HG02642 (cell line): Measurements from ENCODE around the gene AADACL4.

Source experiments
- ATAC-seq: cut with Tn5 transposase; IDR thresholded peaks from one replicate; pipeline ENCODE4 v1.9.1; 2021; ENCODE audit warnings: mild to moderate bottlenecking; ENCODE audit not compliant: unreplicated experiment, poor library complexity

Gene AADACL4

DNA sequence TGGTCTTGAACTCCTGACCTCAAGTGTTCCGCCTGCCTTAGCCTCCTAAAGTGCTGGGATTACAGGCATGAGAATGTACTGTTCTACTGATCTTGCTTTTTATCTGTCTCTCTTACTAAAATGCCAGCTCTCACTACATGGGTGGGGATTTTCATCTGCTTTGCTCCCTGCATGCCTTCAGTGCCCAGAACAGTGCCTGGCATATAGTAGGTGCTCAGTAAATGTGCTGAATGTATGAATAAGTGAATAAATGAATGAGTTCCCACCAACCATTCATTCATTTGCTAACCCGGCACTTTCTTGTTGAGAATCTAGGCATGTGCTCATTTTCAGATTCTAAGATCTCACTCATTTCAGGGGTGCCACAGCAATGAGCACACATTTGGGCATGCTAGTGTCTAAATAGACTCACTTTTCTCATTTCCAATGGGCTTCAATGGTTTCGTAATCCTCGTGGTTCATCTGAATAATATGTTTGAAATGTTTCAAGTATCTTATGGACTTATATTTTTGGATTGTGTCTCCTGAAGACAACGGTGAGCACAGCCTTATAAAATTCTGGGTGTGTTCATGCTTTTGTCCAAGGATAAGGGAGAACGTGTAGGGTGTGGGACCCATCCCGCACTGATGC, 33.5 kb upstream of the AADACL4 start:
- no peak for ATAC-seq

DNA sequence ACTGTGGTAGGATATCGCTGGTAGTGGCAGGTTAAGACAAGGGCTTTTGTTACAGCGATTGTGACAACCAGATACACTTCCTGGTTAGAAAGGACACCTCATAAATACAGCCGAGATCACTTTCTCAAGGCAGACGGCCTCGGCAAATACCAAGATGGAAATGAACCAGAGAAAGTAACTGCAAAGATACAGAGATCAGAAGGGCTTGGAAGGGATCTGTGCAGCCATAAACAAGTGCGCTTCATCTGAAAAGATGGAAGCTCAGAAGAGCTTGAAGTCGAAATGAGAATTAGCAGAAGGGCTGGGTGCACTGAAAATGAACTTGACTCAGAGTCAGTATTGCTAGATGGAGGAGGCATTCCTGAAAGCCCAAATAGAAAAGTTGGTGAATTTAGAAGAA, 32.9 kb upstream of the AADACL4 start:
- ATAC-seq = no peak

DNA sequence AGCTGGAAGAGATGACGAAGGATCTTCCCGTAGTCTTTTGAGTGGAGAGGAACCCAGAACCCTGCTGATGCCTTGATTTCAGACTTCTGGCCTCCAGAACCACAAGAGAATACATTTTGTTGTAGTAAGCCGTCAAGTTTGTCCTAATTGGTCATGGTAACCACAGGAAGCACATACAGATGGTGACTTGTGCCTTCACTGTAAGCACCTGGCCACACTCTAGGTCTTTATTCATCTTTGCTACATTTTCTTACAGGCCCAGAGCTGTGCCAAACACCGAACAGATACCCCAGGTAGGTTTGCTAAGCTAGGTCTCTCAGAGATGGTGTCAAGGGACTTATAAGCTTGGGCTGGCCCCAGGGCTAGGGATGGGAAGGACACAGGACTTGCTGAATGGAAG, 30.7 kb upstream of the AADACL4 start:
- no peak for ATAC-seq

DNA sequence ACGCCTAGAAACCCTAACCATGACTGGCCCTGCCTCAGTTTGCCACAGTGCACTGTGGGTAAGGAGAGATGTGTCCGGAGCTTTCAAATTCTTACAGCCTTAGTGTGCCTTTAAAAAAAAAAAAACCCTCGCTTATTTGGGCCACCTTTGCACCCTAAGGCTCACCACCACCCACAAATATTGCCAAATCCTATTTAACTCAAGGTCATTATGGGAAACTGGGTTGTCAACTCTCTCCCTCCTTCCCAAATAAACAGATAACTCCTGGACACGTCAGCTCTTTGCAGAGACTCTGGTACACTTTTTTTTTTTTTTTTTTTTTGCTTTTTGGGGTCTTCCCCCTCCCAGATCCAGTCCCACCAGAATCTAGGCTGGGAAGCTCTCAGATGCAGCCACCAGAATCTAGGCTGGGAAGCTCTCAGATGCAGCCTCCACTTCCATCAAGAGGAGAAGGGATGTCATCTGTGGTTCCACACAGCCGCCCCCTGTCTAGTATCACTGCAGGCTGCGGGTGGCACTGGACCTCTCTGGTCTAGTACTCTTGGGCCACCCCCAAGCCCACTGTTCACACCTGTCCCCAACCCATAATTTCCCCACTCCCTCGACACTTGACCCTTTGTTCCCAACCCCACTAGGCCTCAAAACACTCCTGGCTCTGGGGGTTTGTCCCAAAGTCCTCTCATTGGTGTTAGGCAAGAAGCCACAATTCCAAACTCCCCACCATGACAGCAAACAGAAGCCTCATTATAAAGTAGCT, 29.3 kb upstream of the AADACL4 start:
- ATAC-seq = no peak

DNA sequence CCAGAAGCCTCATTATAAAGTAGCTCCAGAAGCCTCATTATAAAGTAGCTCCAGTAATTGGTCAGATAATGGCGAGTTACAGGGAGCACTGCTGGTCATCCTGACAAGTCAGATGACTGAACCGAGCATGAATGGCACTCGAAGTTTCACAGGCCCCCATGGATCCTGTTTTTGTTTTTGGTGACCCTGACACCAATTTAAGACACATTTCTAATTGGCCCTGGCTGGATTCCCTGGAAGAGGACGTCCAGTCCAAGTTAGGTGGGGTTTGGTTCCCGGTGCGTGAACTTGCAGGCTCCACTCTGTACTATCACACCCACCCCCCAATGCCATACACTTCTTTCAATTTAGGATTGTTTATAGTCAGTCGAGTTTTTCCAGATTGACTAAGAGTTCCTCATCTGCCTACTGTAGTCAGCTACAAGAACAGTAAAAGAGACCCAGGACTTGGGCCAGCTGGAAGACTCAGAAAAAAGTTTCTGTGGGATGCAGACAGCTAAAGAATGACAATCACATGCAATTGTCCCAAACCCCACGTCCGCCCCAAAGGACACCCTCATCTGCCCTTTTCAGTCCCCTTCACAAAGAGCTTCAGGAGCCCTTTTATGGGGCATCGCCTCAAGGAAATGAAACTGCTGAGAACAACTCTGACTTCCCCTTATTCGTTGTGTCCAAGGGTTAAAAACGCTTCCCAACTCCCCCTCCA, 28.6 kb upstream of the AADACL4 start:
- ATAC-seq = no peak

DNA sequence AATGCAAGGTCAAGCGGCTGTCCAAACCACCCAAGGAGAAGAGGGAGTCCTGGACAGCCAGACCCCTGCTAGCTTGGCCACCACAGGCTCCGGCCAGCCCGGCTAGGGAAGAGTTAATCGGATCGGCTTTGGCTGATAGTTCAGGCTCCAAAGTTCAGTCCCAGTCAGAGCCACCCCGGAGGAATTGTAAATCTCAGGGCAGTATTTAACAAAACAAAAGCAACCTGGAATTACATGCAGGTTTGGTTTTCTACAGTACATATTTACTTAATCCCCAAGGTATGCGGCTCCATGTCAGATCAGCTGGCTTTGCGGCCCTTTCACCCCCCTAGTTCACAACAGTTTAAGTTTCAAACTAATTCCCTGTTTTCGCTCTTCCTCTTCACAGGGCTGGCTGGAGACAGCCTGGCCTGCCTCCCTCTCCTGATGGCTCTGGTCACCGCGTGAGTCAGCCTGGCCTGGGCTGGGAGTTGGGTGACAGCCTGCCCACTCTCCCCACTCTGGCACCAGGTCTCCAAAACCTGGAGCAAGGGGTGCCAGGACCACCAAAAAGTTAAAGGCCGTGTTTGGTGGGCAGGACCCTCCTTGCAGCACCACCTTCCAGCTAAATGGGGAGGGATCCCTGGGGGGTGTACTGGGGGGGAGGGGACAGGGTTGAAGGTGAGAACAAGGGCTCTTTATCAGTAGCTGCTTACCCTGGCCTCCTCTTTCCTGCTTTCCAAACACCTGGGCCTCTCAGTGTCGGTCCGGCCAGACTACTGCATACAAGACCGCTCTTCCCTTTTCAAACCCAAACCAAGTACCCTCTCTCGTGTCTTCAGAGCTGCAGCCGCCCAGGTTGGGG, 27.8 kb upstream of the AADACL4 start:
- ATAC-seq = no peak

DNA sequence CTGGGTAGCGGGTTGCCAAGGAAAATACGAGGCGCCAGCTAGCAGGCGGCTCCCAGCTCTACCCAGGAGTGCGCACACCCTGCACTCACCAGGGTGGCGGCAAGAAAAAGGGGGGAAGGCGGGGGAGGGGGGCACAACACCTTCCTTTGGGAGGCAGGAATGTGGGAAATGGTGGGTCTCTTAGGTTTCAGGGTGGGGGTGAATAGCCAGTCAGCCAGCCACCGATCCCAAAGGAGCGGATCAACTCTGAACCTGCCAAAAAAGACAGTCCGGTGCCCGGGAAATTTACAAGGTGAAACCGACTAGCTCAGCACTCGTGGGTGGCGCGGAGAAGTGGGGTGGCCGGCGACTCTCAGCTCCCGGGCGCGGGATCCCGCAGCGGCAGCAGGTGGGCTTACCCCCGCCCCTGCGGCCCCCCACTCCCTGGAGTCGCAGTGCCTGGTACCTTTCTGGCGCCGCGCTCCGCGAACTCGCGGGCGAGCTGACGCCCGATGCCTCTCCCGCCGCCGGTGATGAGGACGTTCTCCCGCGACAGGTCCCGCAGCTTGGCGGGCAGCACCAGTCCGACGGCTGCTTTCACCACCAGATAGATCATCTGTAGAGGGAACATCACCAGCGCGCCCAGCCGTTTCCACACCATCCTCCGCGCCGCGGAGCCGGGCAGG, 27.0 kb upstream of the AADACL4 start:
- no peak for ATAC-seq

DNA sequence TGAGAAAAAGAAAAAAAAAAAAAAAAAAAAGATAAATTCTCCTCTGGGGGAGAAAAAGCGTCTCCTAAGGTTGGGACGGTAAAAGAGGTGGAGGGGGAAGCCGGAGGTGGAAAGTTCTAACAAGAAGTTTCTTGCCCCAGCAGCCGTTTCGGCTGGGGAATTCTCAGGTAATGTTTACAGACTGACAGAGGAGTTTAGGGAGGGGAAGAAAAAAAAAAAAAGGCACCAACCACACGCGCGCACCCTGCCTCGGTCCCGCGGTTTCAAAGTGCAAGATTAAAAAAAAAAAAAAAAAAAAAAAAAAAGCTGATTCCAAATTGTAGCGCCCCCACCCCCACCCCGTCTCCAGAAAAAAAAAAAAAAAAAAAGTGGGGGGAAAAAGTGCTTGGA, 26.4 kb upstream of the AADACL4 start:
- no peak for ATAC-seq

DNA sequence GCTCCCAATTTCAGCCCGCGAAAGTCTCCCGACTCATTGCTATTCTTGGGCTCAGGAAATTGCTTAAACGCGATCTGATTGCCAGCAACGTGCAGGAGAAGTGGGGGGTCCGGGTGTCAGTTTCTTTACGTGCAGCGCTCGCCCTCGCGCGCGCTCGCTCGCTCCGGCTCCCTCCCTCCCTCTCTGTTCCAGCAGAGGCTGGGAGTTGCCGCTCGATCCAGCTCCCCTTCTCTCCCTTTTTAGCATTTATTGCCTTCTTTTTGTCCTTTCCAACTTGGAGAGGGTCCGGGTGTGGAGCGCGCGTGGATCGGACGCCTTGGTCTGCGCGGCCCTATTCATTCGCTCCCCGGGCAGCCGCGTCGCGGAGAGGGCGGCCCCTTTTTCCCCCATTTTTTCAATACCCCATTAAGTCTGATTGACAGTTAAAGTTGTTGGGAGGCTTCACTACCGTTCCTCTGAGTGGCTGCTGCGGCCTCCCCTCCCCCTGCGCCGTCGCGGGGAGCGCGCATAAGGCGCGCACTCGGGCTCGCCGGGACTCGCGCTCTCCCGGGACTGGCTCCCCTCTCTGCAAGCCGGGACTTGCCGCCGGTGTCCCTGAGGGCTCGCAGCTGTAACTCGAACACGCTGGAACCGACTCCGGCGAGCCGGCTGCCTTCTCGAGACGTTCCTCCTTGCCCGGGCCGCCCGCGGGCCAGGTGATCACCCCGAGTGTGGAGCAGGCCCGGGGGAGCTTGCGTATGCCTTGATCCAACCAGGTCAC, 25.8 kb upstream of the AADACL4 start, which contains the start of gene DHRS3:
Gene DHRS3 (minus strand): TSS at position 310 of the 760 bp plus-strand sequence. CDS start 862 bp downstream, outside the sequence.
- no peak for ATAC-seq

DNA sequence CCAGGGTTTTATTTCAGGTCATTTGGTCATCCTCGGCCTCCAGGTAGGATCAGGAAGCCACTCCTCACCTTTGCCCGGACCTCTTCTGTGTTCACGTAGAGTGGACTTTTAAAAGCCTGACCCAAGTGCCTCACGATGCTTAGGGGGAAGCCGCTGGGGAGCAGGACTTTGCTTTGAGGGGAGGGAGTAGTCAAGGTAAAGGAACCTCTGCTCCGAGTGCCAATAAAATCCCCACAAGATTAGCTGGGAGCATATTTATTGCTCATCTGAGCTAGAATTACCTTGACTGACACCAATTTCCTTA, 25.3 kb upstream of the AADACL4 start:
- no peak for ATAC-seq

DNA sequence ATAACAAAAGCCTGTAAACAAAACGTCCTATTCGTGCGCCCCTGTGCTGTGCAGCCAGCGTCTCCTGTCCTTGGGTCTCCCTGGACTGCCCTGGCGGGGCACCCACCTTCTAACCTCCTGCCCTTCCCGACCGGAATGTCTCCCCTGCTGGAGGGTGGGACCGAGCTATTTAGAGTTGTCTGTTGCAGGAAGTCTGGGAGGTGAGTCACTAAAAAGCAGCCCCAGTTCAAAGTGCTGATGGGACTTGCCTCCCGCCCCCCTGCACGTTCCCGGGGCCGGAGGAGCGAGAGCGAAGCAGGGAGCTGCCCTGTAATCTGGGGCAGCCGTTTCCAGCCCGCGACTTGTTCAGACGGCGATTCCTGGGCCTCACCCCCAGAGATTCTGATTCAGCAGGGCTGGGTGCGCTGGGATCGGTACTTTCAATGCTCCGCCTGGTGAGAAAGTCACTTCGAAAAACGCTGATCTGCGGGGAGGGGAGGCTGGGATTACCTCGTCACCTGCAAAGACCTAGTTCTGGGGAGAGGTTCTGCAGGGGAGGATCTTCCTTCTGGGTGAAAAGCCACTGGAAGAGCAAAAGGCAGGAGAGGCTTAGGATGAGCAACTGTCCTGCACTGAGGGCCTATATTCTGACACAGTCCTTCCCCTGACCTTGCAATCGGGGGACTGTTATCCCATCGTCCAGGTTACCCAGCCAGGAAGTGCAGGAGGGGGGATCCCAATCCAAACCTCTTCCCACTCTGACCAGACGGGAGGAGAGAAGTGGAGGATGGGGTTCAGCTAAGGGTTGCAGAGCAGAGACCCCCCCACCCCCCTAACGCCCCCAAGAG, 24.7 kb upstream of the AADACL4 start:
- no peak for ATAC-seq

DNA sequence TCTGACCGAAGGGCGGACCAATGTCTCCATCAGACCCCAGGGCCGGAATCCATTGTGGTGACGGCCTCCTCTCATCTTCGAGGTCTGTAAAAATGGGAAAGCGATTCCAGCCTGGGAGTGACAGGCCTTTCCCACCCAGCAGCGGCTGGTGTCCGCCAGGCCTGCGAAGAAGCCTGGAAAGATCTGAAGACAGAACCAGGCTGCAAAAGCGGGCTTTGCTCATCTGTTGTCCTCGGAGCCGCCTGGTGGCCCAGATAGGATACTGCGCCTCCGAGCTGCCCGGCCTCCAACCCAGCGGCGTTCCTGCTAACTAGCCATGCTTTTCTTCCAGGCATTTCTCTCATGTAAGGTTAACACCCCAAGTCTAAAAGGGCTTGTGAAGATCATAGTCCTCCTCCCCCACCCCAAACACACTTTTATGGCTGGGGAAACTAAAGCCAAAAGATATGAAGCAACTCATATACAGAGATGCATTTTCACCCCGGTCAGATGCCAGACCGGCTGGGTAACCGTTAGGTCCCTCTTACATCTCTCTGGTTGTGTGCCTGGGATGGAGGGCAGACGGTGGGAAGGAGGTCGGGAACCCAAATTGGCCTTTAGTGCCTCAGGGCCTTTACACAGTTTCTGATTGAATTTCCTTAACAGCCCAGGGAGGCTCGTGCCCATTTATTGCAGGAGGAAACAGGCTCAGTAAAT, 23.9 kb upstream of the AADACL4 start:
- ATAC-seq = peak; percentile 42

DNA sequence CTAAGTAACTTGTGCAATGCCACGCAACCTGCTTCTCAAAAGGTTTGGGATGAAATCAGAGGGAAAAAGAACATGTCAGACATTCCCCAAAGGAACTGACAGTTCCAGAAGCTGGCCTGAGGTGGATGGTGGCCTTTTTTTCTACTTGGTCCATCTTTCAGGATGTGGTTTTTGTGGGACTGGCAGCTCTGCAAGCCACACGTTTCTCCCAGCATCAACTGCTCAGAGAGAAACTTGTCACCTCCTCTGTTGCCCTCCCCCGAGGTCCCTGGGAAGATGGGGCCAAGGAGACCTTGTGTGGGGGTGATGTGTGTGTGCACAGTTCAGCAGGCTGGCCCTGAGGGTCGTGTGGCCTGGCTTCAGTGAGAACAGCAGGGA, 23.4 kb upstream of the AADACL4 start:
- no peak for ATAC-seq

DNA sequence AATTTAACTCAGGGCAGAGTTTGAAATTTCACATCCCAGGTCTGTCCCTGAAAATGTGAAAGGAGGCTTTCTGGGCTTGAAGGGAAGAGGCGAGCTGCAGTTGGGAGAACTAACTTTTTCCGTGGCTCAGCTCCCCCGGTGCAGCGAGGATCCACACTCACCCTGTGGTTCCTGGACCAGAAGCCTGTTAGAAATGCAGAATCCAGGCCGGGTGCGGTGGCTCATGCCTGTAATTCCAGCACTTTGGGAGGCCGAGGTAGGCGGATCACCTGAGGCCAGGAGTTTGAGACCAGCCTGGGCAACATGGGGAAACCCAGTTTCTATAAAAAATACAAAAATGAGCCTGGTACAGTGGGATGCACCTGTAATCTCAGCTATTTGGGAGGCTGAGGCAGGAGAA, 23.0 kb upstream of the AADACL4 start:
- ATAC-seq = no peak

DNA sequence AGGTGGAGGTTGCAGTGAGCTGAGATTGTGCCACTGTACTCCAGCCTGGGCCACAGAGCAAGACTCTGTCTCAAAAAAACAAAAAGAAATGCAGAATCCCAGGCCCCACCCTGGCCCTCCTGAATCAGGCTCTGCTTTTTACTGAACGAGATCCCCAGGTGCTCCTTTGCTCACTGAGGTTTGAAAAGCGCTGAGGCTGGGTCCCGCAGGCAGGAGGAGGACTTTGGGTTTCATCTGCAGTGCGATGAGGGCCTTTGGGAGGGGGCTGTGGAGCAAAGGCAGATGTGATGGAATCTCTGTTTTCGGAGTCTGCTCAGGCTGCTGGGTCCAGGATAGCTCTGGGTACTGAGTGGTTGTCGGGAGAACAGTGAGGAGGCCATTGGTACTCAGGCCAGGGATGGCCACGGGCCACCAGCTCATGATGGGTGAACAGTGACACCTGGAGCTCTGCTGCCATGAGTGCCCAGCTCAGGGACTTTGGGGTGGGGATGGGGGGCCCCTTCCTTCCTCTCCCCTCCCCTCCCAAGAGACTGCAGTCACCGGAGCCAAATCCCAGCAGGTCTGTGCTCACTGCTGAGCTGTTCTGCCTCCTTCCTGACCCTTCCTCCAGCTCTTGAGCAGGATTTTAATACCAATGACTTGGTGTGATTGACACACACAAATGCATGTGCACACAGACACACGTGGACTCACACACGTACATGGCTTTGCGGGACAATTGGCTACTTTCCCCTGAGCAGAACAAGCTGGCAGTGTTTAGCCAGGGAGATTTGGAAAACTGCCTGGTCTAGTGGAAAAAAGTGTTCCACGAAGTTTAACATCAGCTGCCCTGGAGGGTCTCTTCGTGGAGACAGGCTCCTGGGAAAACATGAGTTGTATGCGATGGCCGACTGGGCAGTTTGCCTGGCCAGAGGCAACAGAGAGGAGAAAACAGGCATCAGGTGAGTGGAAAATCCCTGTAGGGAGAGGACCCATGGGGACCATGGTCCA, 22.2 kb upstream of the AADACL4 start:
- ATAC-seq = no peak

DNA sequence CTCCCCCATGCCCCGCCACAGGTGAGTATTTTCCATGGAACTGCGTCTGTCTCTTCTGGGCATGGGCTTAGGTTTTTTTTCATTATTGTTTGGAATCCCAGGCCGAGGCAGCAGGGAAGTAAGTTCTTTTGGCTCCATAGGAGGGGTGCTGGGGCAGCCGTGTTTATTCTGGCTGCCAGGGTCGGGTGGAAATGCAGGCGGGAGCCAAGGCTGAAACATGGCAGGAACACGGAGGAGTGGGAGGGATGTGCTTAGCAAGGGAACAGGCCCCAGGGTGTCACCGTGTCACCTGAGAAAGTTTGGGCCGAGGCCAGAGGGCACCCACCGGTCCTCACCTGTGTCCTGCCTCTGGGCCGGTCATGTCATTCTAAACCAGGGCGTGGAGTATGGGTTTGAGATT, 21.4 kb upstream of the AADACL4 start:
- ATAC-seq = no peak

DNA sequence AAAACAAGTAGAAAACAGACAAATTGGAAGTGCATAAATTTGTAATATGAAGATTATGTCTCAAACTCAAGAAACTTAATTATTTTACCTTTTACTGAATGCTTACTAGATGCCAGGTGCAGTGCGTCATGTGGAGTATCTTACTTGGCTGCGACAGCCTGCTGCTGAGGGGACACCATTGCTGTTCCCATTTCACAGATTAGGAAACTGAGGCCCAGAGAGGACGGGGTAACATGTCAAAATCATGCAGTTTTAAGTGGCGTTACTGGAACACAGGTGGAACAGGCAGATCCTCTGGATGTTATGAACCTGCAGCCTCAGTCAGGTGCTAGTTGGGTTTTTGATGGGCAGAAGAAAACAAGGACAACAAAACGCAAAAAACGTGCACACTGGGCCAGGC, 18.6 kb upstream of the AADACL4 start:
- ATAC-seq = no peak
